ENCODE measurements around the gene HOXA7. TPM values are rescaled to one million over a fixed set of nuclear protein-coding genes. Genes with fewer than 3 reads are reported as not detected.
A peak's percentile ranks its signal among the peaks of the same experiment; 100 is the strongest.

Gene HOXA7
- total and polyA plus RNA-seq, 2 donors (not counting 3 experiments of a cell fraction or from before 2014, with no cell fraction given): 18.1 to 18.5 TPM

DNA sequence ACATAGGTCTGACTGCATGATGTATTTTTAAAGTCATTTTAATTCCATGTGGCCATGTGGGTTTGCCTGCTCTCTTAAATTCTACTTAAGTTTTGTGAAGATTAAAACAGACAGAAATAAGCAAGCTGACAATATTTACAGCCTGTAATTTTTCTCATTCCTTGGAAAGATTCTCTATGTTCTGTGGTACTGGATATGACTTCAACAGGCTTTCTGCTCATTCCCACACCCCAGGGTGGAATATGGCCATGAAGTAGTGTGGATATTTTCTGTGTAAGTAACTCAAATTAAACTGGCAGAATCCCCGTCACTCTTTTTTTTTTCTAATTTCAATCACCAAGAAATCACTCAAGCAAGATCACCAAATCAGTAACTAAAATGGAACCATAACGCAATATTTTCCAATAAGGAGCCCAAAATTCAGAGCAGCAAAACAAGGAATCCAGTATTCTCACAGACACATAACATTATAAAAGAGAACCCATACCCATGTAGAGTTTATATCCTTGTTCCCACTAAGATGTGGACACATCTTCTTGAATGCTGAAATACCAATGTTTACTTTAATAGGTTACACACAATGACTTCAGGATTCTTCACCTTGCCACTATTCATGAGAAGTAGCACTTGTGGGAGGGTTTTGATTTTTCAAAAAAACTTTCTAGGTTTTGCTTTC, 18.7 kb downstream of the HOXA7 start:
- peak overlapping the region; percentile 84 for H3K9ac ChIP-seq (replicated peaks; ENCODE audit: extremely low read depth, insufficient read depth, low read length)
- intact Hi-C loops (cut with micrococcal nuclease) (no loop called here), dilution Hi-C loops (cut with MboI; ENCODE audit: extremely low pct_ligation_motif_present, low sequenced_read_pairs) (no loop called here)
- no peaks in the 10 kb centered on the region for H3K9me3 ChIP-seq (replicated peaks; ENCODE audit: control insufficient read depth, insufficient read depth, low read length)
- no peaks in the 10 kb centered on the region for H4K20me1 ChIP-seq (replicated peaks; ENCODE audit: control insufficient read depth, extremely low read depth, insufficient read depth, low read length)
- peaks cover 85% of the 10 kb centered on the region for H3K79me2 ChIP-seq (ENCODE audit: control insufficient read depth, insufficient read depth, low read length)
- H3K36me3 ChIP-seq (ENCODE audit: control insufficient read depth in 2 of 2, extremely low read depth in 1 of 2, insufficient read depth in 2 of 2, low read length in 2 of 2): peaks cover 0 to 6% of the 10 kb centered on the region in 2 experiments
- peak; percentile 15 for FAIRE-seq
- H2AFZ ChIP-seq (ENCODE audit: low read depth, low read length): no peak overlapping the region
- H3K4me3 ChIP-seq (replicated peaks in 1 of 3; ENCODE audit: insufficient read depth in 1 of 3, low read depth in 1 of 3, low read length in 3 of 3): no peak overlapping the region
- ChIA-PET CTCF (interaction anchor here (1.9 kb wide), 1 partner anchor 23 kb away, joined by 6 read pairs; no protein-coding TSS in a partner anchor), POLR2A (no interaction called here)
- no TSS peak for BruUV-seq (replicated peaks)
- DNase-seq (ENCODE audit: low read depth, low spot score): peak; percentile 78
- no peak for TF ChIP-seq FOS (IDR thresholded peaks at IDR 0.05; ENCODE audit: borderline replicate concordance, insufficient read depth, low read length)
- TF ChIP-seq POLR2A (IDR thresholded peaks at IDR 0.05; ENCODE audit: low read depth, low read length): no peak
- TF ChIP-seq EZH2 (IDR thresholded peaks at IDR 0.05; ENCODE audit: borderline replicate concordance, low read depth, low read length, severe bottlenecking): no peak
- TF ChIP-seq GATA2 (IDR thresholded peaks at IDR 0.05; ENCODE audit: insufficient read depth, insufficient read length, low read depth, low read length): no peak
- no peak for TF ChIP-seq JUN (IDR thresholded peaks at IDR 0.05; ENCODE audit: borderline replicate concordance, insufficient read depth, insufficient read length, low read depth)
- TF ChIP-seq, protein P1, sequence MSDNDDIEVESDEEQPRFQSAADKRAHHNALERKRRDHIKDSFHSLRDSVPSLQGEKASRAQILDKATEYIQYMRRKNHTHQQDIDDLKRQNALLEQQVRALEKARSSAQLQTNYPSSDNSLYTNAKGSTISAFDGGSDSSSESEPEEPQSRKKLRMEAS (IDR thresholded peaks at IDR 0.05; ENCODE audit: insufficient read depth, insufficient read length): no peak
- no peak for TF ChIP-seq MYC (IDR thresholded peaks at IDR 0.05; ENCODE audit: low read depth, low read length)
- peak overlapping the region; percentile 92 for H3K4me2 ChIP-seq (ENCODE audit: insufficient read depth, low read length)
- peak overlapping the region; percentile 82 for H3K27ac ChIP-seq (ENCODE audit: insufficient read depth, low read depth, low read length)
- no peaks in the 10 kb centered on the region for H3K27me3 ChIP-seq (ENCODE audit: control insufficient read depth in 2 of 2, insufficient read depth in 2 of 2, low read length in 2 of 2)
- H3K4me1 ChIP-seq (ENCODE audit: control insufficient read depth, extremely low read depth, insufficient read depth, low read length): peaks cover 89% of the 10 kb centered on the region
- no peaks in the 10 kb centered on the region for H3K9me1 ChIP-seq (replicated peaks; ENCODE audit: control insufficient read depth, extremely low read depth, insufficient read depth, low read length)

DNA sequence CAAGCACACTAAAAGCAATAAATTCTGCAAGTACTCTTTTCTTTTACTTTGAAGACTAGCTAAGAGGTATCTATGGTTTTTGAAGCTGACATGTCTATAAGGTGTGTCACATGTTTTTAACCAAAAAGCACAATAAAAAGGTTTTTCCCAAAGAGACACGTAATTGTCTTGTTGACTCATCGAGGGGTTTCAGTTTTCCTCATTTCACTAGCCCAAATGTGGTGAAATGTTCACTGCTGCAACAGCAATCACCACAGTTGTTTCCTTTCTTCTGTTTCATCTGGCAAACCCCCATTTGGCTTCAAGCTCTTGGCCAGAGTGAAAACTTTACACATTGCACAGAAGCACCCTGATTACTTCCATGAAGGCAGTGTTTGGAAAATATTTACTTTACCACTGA, 22.1 kb downstream of the HOXA7 start:
- peak overlapping the region; percentile 70 for H3K9ac ChIP-seq (replicated peaks; ENCODE audit: extremely low read depth, insufficient read depth, low read length)
- dilution Hi-C loops (cut with MboI; ENCODE audit: extremely low pct_ligation_motif_present, low sequenced_read_pairs) (no loop called here), intact Hi-C loops (cut with micrococcal nuclease) (no loop called here)
- ChIA-PET POLR2A (interaction anchor here (1.0 kb wide), 1 partner anchor 14 kb away, joined by 3 read pairs; no protein-coding TSS in a partner anchor), CTCF (interaction anchor here (1.1 kb wide), 1 partner anchor 27 kb away, joined by 3 read pairs; no protein-coding TSS in a partner anchor)
- peak overlapping the region in 1 of 3 experiments; percentile 14 for H3K4me3 ChIP-seq (replicated peaks in 1 of 3; ENCODE audit: insufficient read depth in 1 of 3, low read depth in 1 of 3, low read length in 3 of 3)
- no peaks in the 10 kb centered on the region for H3K9me1 ChIP-seq (replicated peaks; ENCODE audit: control insufficient read depth, extremely low read depth, insufficient read depth, low read length)
- peak overlapping the region; percentile 82 for H3K27ac ChIP-seq (ENCODE audit: insufficient read depth, low read depth, low read length)
- TF ChIP-seq, protein P2, sequence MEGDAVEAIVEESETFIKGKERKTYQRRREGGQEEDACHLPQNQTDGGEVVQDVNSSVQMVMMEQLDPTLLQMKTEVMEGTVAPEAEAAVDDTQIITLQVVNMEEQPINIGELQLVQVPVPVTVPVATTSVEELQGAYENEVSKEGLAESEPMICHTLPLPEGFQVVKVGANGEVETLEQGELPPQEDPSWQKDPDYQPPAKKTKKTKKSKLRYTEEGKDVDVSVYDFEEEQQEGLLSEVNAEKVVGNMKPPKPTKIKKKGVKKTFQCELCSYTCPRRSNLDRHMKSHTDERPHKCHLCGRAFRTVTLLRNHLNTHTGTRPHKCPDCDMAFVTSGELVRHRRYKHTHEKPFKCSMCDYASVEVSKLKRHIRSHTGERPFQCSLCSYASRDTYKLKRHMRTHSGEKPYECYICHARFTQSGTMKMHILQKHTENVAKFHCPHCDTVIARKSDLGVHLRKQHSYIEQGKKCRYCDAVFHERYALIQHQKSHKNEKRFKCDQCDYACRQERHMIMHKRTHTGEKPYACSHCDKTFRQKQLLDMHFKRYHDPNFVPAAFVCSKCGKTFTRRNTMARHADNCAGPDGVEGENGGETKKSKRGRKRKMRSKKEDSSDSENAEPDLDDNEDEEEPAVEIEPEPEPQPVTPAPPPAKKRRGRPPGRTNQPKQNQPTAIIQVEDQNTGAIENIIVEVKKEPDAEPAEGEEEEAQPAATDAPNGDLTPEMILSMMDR (IDR thresholded peaks at IDR 0.05; ENCODE audit: extremely low read depth in 1 of 2, insufficient read depth in 1 of 2, low read depth in 1 of 2, low read length in 2 of 2): no peak
- TF ChIP-seq JUN (IDR thresholded peaks at IDR 0.05; ENCODE audit: borderline replicate concordance, insufficient read depth, insufficient read length, low read depth) (peak; percentile 54), FOS (IDR thresholded peaks at IDR 0.05; ENCODE audit: borderline replicate concordance, insufficient read depth, low read length) (peak; percentile 60), POLR2AphosphoS5 (IDR thresholded peaks at IDR 0.05; ENCODE audit: insufficient read depth, low read depth, low read length) (peak; percentile 20), GATA2 (IDR thresholded peaks at IDR 0.05; ENCODE audit: insufficient read depth, insufficient read length, low read depth, low read length) (peak; percentile 13)
- peaks cover 89% of the 10 kb centered on the region for H3K4me1 ChIP-seq (ENCODE audit: control insufficient read depth, extremely low read depth, insufficient read depth, low read length)
- H3K79me2 ChIP-seq (ENCODE audit: control insufficient read depth, insufficient read depth, low read length): peaks cover 77% of the 10 kb centered on the region
- no TSS peak for BruUV-seq (replicated peaks)
- H4K20me1 ChIP-seq (replicated peaks; ENCODE audit: control insufficient read depth, extremely low read depth, insufficient read depth, low read length): no peaks in the 10 kb centered on the region
- H3K27me3 ChIP-seq (ENCODE audit: control insufficient read depth in 2 of 2, insufficient read depth in 2 of 2, low read length in 2 of 2): no peaks in the 10 kb centered on the region
- H3K36me3 ChIP-seq (ENCODE audit: control insufficient read depth in 2 of 2, extremely low read depth in 1 of 2, insufficient read depth in 2 of 2, low read length in 2 of 2): no peaks in the 10 kb centered on the region
- H3K9me3 ChIP-seq (replicated peaks; ENCODE audit: control insufficient read depth, insufficient read depth, low read length): no peaks in the 10 kb centered on the region
- DNase-seq (ENCODE audit: low read depth, low spot score) (peak; percentile 90), FAIRE-seq (peak; percentile 77)
- peak overlapping the region; percentile 61 for H3K4me2 ChIP-seq (ENCODE audit: insufficient read depth, low read length)
- H2AFZ ChIP-seq (ENCODE audit: low read depth, low read length): no peak overlapping the region
